Right hindlimb (tissue), 1 donor: ENCODE data around the gene SLC6A13.
"Not testable (repeated sequence)": the region's sequence is repeated elsewhere in the genome, so short reads cannot be mapped to it uniquely, and the experiment has no call there.

Source experiments
- DNase-seq: peaks from one replicate; pipeline ENCODE4 v3.0.0-alpha.2; 2018

SLC6A13 gene

DNA sequence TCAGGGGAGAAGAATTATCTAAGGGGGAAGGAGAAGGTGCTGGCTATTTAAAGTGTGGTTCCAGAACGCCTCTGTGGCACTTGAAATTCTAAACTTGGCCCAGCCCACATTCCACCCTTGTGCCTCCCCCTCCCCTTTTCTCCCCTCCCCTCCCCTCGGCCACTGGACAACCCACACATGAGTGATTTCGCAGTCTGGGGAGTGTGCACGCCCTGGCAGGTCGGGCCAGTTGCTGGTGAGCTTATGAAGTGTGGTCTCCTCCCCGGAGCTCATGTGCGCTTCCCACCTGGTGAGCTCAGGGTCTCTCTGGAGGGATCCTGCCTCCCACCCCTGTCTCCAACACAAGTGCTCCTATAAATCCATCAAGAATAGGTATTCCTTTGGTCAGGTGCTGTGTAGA is at the start of gene SLC6A13:
SLC6A13 (minus strand) TSS at position 20 of the 400 bp plus-strand sequence. CDS start 2,784 bp downstream, outside the sequence.
- peak; percentile 36 for DNase-seq

DNA sequence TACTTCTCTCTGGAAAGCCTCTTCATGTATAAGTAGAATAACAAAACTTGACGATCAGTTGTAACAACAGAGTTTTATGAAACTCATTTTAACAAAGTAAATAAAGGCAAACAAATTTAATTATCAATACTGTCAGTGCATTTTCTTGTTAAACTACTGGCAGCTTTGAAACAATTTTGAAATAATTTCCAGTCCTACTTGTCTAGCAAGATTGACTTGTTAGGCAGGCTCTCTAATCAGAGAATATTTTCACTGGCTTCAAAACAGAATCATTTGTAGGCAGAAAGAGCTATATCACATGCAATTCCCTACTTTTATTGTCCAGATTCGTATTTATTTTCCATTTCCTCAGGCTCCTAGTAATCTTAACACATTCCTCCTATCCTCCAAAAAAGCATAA is 45.9 kb upstream of the SLC6A13 start:
- DNase-seq, result no peak

DNA sequence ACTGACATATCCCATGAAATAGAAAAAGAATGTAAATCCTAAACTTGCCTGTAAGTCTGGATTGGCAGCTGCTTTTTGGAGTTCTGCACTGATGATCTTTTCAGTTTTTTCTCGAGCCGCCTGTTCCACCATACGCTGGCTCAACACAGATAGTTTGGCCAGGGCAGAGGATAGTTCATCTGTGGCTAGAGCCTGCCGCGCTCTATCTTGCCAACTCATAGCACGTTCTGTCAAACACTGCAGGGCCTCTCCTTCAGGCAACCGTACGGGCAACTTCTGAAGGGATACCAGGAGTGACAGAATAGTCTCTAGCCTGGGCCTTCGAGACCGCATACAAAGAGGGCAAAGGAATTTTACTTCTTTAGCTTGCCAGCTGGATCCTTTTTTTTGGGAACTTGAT is 44.8 kb upstream of the SLC6A13 start:
- no peak for DNase-seq

DNA sequence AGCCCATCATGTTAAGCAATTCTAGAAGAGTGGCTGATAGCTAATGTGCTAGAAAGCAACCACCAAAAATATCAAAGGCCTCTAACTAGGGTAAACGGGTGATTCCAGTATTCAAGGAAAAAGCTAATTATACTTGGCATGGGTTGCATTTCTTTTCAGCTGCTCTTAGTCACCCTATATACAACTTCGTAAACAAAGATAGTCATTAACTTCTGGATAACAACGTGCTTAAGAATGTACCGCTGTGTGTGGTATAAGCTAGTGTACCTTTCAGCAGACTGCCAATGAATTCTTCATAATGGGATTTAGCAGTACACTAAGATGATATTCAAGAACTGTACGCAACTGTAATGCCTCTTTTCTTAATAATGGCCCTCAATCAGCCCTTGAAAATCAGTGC is 42.2 kb upstream of the SLC6A13 start:
- DNase-seq, result no peak

DNA sequence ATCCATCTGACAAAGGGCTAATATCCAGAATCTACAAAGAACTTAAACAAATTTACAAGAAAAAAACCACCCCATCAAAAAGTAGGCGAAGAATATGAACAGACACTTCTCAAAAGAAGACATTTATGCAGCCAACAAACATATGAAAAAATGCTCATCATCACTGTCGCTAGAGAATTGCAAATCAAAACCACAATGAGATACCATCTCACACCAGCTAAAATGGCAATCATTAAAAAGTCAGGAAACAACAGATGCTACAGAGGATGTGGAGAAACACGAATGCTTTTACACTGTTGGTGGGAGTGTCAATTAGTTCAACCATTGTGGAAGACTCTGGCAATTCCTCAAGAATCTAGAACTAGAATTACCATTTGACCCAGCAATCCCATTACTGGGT is 40.1 kb upstream of the SLC6A13 start:
- not testable (repeated sequence) for DNase-seq

DNA sequence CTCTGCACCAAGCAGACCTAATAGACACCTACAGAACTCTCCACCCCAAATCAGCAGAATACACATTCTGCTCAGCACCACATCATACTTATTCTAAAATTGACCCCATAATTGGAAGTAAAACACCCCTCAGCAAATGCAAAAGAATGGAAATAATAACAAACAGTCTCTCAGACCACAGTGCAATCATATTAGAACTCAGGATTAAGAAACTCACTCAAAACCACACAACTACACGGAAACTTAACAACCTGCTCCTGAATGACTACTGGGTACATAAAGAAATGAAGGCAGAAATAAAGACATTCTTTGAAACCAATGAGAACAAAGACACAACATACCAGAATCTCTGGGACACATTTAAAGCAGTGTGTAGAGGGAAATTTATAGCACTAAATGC is 37.5 kb upstream of the SLC6A13 start:
- not testable (repeated sequence) for DNase-seq

DNA sequence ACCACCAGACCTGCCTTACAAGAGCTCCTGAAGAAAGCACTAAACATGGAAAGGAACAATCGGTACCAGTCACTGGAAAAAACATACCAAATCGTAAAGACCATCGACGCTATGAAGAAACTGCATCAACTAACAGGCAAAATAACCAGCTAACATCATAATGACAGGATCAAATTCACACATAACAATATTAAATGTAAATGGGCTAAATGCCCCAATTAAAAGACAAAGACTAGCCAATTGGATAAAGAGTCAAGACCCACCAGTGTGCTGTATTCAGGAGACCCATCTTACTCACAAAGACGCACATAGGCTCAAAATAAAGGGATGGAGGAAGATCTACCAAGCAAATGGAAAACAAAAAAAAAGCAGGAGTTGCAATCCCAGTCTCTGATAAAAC is 36.9 kb upstream of the SLC6A13 start:
- not testable (repeated sequence) for DNase-seq

DNA sequence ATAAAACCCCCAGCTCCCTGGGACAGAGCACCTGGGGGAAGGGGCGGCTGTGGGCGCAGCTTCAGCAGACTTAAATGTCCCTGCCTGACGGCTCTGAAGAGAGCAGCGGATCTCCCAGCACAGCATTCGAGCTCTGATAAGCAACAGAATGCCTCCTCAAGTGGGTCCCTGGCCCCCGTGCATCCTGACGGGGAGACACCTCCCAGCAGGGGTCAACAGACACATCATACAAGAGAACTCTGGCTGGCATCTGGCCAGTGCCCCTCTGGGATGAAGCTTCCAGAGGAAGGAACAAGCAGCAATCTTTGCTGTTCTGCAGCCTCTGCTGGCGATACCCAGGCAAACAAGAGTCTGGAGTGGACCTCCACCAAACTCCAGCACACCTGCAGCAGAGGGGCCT is 35.4 kb upstream of the SLC6A13 start:
- DNase-seq, result not testable (repeated sequence)

DNA sequence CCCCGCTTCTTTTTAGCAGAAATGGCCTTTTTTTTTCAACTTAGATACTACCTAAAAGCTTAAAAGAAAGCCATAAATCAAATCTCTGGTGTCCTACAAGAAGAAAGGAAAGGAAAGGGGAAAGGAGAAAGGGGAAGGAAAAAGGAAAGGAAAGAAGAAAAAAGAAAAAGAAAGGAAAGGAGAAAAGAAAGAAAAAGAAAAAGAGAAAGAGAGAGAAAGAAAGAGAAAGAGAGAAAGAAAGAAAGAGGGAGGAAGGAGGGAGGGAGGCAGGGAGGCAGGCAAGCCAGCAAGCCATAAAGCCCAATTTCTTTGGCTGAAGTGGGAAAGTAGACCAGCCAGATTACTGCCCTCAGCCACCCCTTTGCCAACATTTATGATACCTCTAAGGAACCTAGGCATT is 32.5 kb upstream of the SLC6A13 start:
- no peak for DNase-seq

DNA sequence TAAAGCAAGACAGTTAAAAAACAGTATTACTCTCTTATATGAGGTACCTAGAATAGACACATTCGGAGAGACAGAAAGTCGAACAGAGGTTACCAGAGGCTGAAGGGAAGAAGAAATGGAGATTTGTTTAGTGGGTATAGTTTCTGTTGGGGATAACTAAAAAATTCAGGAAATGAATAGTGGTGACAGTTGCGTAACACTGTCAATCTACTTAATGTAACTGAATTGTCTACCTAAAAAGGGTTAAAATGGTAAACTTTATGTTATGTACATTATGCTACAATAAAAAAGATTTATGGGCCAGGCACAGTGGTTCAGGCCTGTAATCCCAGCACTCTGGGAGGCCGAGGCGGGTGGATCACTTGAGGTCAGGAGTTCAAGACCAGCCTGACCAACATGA is 30.6 kb upstream of the SLC6A13 start:
- DNase-seq, result no peak

DNA sequence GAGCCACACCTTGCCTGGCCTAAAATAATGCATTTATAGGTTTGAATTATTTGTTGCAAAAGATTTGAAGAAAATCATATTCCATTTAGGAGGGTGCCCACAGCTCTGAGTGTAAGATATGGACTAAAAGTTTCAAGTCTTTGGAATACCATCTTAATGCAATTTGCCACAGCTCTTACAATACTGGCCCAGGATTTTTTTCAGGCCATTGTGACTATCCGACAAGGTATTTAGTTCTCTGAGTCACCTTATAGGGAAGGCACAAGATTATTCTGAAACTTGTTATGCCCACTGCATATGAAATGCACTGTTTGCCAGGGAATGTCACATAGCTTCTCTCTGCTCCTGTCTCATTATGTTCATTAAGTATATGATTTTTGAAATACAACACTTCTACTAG is 29.6 kb upstream of the SLC6A13 start:
- no peak for DNase-seq

DNA sequence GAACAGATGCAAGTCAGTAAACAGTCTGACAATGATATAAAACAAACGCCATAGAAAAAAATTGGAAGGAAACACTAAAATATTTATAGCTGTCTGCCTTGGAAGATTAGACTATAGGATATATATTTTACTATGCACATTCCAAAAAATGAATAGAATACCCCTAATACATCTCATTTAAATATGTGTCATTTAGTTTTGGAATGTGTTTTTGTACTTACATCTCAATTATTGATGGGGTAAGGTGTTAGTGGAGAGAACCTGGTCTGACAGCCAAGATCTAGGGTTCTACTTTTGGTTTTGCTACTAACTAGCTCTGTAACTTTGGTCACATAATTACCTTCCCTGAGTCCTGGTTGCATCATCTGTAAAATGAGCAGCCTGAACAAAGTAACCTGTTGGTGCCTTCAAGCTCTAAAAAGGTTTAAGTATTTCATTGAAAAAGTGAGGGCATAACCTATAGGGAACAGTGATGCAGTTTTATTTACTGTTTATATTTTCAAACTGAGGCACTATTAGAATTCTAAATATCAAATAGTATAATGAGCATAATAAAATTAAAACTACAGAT is 28.6 kb upstream of the SLC6A13 start:
- no peak for DNase-seq

DNA sequence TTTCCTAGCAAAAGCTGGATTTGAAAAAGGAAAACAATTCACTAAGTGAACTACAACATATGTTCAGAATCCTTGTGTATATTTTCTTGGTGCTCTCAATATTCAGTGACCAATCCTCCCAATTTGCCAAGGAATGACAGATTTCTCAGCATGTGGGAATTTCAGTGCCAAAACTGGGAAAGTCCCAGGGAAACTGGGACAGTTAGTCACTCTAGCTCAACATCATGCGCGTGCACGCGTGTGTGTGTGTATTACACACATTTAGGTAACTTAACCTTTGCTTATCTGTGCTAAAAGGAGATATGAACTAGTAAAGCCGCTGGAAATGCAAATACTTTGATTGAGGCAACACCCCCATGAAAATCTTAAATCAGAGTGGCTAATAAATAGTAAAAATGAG is 26.1 kb upstream of the SLC6A13 start:
- no peak for DNase-seq

DNA sequence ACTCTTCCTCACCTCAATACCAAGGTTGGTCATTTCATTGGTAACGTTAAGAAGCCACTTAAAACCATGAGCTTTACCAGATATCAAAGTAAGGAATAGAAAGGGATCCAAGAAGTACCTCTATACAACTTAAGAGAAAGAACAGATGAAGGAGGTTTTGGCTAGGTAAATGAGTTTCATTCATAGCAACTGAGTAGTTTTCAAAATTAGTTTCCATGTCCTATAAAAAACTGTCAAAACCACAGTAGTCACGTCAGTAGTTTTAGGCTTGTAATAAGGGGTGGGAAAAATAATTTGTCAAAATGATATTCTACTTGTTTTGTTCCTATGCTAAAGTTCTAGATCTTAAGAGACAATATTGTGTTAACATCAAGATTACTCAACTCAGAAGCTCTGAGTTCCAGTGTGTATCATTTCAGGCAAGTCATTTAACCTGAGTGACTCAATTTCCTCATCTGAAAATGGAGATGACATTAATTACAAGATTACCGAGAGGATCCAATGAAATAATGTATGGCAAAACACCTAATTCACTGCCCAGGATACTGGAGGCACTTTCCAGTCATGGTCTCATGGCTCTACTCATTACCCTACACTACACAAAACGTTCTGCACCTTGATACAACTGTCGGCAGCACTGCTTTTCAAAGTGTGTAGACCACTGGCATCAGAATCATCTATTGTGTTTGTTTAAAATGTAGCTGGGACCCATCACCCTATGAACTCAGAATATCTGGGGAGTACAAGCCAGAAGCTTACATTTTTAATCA is 24.1 kb upstream of the SLC6A13 start:
- no peak for DNase-seq

DNA sequence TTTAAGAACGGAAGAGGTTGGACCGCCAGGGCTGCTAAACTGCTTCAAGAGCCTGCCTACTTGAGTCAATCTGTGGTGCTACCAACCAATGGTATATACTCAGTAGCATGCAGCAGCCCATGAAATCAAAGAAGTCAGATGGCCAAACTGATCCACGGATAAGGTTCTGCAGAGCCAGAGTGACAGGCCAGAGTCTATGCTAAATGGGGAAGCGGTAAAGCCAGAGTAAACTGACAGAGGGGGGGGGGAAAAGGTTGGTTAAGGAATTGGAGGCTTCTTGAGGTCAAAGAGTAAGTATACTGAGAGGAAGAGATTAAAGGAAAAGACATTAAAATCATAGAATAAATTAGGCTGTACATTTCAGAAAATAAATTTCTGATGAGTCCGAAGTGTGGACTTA is 15.4 kb upstream of the SLC6A13 start:
- no peak for DNase-seq

DNA sequence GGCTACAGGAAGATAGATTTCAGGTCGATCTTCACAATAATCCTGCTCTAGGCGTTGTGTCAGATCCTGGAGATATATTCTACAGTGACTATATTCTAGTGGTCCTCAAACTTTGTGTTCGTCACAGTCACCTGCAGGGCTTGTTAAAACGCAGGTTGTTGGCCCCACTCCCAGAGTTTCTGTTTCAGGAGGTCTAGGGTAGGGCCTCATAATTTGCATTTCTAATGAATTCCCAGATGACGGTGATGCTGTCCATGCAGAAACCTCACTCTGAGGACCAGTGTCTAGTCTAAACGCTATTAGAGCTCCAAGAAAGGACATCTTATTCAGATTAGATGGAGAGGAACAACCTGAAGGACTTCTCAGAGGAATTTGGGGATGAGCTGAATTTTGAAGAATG is 13.2 kb upstream of the SLC6A13 start:
- DNase-seq, result no peak

DNA sequence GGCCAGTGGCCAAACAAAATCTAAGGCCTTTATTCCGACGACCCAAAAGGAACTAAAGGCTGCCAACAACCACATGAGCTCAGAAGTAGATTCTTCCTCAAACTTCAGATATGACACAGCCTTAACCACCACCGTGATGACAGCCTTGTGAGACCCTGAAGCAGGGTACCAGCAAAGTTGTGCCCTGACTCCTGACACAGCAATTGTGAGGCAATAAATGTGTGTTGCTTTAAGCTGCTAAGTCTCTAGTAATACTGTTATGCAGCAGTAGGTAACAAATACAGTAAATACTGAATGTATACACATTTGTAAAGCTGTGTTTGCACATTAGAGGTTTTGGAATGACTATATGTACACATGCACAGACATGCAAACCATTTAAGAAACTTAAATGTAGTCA is 10.7 kb upstream of the SLC6A13 start:
- no peak for DNase-seq

DNA sequence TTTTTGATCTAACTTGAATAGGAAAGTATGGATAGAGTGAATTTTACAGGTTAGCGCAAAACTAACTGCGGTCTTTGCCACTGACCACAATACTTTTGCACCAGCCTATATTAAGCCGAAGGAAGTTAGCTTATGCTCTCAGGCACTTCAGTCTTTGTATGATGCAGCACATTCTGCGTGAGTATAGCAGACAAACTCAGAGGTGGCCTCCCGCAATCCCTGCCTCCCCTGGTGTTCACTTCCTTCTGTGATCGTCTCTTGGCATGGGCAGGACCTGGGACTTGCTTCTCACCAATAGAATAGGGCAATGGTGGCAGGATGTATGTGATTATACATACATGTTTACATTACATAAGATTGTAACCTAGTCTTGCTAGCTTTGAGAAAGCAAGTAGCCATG is 10.3 kb upstream of the SLC6A13 start:
- DNase-seq, result no peak

DNA sequence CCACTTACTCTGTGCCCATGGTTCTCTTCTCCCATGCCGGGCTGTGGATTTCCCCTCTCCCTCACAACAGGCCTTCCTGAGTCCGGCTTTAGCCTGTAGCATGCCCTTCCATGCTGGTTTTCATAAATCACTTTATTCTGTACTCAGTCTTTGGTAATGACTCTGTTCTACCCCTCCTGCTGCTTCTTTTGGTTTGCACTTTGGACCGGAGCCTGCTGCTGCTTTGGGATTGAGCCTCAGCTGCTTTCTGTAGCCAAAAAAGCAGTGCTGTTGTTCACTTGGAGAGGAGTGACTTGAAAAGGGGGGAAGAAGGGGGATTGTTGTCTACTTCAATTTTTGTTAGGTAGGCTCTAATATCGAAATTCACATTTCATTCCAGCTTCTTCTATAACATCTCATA is 8.5 kb upstream of the SLC6A13 start:
- DNase-seq, result peak; percentile 55

DNA sequence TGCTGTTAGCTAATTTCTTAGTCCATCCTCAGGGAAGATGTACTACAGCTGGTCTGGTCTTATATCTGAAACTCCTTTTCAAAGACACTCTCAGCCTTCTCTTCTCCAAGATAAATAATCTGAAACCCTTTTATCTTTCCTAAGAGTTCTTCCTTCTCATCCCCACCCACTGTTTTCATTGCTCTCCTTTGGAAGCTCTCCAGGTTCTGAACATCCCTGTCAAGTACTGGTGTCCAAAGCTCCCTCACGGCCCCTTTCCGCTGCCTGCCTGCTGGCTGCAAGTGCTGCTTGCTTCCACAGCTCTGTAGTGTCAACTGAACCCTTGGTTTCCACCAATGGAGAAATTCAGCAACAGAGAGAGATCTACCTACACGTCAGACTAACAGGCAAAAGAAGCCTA is 6.6 kb upstream of the SLC6A13 start:
- no peak for DNase-seq

DNA sequence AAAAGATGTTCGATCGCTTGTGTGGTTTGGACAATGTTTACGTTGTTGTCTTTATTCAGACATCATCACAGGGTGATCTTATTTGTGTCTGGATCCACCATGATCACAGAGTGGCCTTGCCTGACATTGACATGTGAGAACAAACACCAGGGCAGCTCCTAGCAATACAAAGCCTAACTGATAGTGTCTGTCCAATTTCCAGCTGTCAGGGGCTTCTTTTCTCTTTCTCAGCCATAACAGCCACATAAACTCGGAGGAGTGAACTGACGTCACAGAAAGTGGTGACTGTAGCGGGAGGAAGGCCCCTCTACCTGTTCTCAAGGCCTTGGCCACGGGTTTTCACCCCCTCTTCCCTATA is 5.8 kb upstream of the SLC6A13 start:
- no peak for DNase-seq

DNA sequence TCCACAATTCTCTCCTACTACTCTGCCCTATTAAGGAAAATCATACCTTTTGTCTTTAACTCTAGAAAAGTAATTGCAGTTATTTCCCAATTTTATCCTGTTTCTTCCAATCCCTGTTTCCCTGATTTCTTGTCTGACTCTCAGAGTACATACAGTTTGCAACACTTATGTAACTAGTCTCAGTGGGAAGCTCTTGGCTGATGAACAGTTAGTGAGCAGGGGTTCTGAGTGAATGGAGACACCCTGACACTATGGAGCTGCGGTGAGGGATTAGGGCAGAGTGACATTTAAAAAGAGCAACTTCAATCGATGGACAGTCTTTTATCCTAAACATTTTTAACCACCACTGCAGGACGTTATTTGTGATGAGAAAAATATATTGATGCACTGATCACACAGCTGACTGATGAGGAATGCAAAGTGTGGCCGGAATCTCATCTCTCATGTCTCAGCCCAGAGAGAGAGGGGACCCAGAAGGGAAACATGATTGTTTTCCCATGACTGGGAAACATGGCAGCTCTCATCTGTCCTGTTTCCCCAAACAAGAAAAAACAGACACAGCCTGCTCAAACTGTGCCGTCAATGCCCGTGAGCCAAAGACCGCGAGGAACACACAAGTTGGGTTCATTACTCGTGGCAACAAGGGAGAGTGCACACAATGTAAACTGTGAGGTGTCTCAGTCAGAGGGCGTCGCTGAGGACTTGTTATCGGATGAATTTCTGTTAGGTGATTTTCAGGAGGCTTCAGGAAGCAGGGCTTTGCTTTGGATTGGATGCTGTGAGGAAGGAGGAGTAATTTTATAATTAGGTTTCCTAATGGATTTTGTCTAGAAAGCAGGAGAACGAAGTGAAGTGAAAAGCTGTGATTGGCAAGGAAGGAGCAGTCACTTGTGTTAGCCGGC is 5.2 kb upstream of the SLC6A13 start:
- no peak for DNase-seq

DNA sequence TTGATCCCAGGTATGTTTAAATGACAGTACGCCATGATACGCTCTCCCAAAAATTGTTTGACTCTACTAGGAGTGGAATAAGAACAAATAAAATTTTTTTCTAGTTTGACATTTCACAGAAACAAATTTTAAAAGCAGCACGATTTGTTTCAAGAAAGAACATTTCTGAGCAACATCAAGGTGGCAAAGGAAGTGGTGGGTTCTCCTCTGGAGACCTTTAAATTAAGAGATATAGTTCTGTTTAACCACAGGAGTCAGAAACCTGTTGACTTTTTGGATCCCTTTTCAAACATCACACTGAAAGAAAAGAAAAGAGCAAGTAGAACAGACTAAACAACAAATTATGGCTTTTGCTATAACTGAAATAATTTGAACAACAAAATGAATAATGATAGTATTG is 2.5 kb upstream of the SLC6A13 start:
- DNase-seq, result no peak

DNA sequence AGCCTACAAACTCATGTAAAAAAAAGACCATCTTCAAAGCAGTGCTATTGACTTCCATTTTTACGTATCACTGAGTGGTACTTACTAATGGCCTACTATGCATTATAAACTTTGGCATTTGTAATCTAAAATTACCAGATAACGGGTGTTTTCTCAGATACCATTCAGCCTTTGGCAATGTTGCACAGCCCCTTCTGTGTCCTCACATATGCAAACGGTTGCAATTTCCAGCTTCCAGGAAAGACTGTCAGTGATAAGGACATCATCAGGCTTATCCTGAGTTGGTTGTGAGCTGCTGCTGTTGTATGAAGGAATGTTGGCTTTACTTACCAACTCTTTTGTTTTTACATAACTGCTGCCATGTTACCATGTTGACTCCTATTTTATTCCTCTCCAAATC is 1.6 kb upstream of the SLC6A13 start:
- DNase-seq, result no peak
